GM19025 (cell line): ENCODE data around the gene THAP9.
"Not testable (repeated sequence)": the region's sequence is repeated elsewhere in the genome, so short reads cannot be mapped to it uniquely, and the experiment has no call there.

Experiments used
- ATAC-seq: cut with Tn5 transposase; IDR thresholded peaks from one replicate; pipeline ENCODE4 v1.9.1; 2021; ENCODE audit warnings: mild to moderate bottlenecking, low read depth, moderate library complexity; ENCODE audit not compliant: unreplicated experiment

Gene THAP9

DNA sequence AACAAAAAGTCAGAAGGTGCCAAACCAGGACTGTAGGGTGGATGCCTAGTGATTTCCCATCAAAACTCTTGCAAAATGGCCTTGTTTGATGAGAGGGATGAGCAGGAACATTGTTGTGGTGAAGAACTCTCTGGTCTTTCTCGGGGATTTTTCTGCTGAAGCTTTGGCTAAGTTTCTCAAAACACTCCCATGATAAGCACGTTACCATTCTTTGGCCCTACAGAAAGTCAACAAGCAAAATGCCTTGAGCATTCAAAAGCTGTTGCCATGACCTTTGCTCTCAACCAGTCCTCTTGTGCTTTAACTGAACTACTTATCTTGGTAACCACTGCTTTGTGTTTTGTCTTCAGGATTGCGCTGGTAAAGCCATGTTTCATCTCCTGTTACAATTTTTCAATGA is 6.6 kb upstream of the THAP9 start:
- ATAC-seq, result no peak

DNA sequence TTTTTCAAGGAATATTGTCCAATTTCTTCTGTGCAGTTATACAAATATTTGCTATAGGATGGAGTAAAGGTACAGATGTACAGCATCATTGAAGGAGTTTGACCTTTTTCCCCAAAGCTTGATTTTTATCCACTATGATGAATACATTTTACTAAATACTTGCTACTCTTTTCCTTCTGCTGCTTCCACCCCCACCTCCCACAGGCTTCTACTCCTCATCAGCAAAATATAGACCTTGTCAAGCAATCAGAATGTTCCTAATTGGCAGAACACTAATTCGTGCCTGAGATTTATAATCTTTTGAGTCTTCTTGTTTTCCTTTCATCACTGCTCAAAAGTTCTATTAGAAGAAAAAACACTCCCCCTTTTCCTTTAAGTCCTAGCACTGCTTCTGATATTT is 3.8 kb upstream of the THAP9 start:
- no peak for ATAC-seq

DNA sequence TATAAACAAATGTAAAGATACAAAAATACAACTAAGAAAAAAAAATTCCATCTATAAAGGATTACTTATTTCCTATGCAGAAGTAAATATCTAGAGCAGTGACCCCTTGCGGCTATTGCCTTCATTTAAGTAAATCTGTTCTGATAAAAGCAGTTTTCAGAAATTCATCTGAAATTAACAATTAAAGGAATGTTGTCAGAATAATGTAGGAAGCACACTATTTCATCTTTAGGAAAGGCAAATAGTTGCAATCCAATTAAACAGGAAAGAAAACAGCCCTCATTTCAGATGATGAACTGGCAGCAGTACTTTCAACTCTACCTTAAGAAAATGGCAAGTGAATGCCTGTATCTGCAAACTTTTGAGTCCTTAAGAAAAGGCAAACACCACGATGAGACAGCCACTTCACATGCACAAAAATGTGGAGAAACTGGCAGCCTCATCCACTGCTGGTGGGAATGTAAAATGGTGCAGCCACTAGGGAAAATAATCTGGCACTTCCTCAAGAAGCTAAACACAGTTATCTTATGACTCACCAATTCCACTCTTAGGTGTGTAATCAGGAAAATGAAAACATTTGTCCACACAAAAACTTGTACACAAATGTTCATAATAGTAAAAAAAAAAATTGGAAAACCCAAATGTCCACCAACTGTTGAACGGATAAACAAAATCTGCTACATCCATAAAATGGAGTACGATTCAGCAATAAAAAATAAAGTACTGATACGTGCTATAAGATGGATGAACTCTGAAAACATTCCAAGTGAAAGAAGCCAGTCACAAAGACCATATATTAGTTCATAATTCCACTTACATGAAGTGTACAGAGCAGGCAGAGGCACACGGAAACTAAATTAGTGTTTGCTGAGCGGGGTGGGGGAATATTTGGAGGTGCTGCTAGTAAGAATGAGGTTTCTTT is 2.0 kb upstream of the THAP9 start:
- ATAC-seq, result no peak

DNA sequence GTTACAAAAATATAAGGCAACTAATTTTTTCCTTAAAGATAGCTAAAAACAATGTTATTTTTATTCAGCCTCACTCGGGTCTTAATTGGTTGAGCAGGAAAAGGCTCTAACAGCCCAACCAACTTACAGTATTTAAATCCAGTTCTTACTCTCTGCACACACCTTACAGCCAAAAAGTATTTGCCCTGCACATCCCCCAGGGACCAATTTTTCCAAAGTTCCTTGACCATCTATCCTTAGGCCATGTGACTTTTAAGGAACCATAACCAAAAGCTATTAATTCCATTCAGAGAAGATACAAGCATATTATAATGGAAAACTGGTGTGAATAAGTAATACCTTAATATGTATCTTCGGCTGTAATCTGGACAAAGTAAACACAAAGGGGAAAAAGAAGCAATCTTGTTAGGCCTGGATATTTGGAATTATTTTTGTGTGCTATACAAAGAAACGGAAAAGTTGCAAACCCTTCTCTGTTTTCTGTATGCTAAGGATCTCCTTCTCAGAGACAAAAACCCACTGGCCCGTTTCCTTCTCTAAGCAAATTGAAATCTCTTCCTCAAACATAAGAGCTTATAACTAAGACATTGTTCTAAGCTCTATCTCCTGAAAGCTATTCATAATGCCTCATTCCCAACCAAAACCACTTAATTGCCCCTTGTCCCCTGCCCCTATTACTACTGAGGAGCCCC is 1.0 kb upstream of the THAP9 start:
- no peak for ATAC-seq

DNA sequence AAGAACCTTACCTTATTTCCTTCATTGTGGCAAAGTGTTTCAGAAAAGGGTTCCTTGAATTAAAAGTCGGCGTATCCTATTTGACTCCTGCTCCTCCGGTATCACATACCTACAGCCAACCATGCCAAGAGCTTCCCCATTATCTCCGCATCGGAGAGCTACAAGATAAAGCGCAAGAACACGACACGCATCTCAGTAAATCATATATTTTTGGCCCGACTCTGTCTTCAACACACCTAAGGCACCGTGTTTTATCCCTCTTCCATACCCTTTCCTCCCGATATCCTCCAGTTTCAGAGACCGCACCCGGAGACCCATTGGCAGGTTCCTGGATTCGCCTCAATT is 497 bp upstream of the THAP9 start:
- no peak for ATAC-seq

DNA sequence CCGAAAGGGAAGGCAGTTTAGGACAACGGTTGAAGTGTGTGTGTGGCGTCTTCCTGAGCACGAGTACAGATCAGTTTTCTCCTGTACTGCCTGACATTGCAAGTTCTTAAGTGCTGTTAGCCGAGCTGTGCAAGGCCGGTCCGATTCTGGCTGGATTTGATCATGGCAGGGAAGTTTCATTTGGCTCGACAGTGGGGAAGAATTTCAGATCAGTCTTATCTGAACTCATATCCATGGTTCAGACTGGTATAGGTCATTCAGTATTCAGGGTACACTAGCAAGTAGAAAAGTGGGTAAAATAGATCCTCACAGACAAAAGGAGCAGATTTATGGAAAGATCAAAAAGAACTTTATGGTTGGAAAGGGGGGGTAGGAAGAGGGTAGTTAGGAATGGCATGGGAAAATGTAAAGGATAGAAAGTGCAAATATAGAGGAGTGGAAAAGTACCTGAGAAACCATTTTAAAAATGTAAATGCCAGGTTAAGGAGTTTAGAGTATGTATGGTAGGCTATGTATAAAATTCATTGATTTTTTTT is 716 bp downstream of the THAP9 start:
- ATAC-seq, result no peak

DNA sequence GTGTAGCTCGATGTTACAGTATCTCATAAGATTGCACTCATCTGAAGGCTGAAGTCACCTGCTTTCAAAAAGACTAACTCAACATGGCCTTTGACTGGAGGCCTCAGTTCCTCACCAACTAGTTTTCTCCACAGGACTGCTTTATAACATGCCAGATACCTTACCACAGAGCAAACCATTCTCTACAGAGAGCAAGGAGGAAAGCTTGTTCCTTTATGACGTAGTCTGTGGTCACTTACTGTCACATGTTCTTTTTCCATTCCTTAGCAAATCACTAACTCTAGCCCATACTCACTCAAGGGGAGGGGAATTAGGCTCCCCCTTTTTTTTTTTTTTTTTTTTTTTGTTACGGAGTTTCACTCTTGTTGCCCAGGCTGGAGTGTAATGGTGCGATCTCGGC is 3.2 kb downstream of the THAP9 start:
- ATAC-seq, result no peak

DNA sequence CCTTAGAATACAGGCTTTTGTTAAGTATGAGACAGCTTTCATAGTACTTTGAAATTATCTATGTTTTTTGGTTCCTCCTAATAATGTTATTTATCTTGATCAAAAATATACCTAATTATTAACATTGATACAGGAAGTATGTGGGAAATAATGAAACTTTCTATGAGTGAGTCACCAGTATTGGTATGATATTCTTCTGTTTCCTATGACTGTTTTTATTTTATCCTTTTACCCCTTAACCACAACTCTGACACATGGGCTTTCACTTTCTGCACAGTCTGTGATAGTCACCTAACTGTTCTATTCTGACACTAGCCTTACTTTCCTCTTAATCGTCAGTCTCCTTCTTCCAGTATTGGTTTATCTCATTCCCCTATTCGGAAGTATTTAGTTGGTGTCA is 4.7 kb downstream of the THAP9 start:
- ATAC-seq, result peak; percentile 33

DNA sequence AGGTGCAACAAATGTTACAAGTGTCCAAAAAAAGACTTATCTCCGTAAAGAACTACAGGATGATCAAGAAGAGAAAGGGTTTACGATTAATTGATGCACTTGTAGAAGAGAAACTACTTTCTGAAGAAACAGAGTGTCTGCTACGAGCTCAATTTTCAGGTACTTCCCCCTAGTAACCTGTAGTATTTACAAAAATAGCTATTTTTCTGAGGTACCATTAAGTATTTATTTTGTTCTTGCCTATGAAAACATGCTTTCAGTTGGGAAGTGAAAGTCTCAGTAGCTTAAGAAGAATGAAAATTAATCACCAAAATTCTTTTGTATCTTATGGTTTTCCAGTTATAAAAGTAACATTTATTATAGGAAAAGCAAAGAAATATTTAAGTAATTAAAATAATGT is 5.9 kb downstream of the THAP9 start:
- ATAC-seq, result no peak

DNA sequence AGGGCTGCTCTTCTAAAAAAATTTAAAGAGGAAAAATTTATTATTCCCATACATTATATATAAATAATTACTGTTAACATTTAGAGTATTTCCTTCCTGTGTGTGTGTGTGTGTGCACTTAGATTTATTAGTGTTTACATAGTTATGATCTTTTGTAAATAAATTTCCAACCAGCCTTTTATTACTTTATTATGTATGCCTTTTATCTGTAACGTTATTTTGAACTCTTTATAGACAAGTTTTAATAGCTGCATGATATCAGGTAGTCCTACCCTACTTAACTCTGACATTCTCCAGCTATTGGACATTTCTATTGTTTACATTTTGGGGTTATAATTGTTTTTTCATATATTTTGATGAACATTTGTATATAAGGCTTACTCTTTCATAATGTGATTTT is 8.8 kb downstream of the THAP9 start:
- no peak for ATAC-seq

DNA sequence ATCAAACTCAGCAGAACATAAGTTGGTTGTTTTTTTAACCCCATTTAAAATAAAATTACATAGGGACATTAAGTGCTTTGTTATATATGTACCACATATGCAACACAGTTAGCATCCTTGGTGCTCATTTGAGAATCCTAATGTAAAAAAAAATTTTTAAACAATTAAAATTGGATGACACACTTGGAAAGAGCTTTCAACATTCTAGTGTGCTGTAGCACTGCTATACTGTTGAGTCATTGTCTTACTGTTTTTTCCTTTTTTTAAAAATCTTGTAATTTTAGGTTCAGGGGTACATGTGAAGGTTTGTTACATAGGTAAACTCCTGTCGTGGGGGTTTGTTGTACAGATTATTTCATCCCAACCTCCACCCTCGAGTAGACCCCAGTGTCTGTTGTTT is 12.8 kb downstream of the THAP9 start:
- ATAC-seq, result no peak

DNA sequence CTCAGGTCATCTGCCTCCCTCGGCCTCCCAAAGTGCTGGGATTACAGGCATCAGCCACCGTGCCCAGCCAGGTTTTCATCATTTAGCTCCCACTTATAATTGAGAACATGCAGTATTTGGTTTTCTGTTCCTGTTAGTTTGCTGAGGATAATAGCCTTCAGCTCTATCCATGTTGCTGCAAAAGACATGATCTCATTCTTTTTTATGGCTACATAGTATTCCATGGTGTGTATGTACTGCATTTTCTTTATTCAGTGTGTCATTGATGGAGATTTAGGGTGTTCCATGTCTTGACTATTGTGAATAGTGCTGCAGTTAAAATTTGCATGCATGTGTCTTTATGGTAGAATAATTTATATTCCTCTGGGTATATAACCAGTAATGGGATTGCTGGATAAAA is 13.4 kb downstream of the THAP9 start:
- not testable (repeated sequence) for ATAC-seq

DNA sequence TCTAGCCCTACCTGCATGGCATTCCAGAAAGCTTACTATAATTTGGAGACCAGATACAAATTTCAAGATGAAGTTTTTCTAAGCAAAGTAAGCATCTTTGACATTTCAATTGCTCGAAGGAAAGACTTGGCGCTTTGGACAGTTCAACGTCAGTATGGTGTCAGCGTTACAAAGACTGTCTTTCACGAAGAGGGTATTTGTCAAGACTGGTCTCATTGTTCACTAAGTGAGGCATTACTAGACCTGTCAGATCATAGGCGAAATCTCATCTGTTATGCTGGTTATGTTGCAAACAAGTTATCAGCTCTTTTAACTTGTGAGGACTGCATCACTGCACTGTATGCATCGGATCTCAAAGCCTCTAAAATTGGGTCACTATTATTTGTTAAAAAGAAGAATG is 17.6 kb downstream of the THAP9 start:
- ATAC-seq, result no peak

DNA sequence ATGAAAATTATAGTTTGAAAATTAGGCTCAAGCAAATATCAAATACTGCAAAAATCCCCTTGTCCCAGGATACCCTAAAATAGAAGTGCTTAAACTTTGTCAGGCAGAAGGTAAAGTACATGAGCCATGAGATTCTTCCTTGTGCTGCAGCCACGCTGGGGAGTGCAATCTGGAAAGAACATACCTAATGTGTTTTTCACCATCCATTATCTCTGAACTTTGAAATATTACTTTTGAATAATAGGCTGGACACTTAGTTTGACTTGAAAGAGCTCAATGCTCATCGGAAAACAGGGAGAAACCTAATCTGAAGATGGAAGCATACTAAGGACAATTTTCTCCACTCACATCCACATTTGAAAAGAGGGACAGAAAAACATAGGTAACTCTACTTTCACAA is 18.9 kb downstream of the THAP9 start:
- ATAC-seq, result no peak

DNA sequence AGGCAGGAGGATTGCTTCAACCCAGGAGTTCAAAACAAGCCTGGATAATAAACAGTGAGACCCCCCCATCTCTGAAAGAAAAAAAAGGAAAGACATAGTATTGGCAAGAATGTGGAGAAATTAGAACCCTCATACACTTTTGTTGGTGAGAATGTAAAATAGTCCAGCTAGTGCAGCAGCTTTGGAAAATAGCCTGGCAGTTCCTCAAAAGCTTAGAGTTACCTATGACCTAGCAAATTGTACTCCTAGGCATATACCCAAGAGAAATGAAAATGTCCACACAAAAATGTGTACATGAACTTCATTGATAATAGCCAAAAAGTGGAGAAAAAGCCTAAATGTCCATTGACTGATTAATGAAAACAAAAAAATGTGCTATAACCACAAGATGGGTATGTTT is 21.3 kb downstream of the THAP9 start:
- ATAC-seq, result no peak

DNA sequence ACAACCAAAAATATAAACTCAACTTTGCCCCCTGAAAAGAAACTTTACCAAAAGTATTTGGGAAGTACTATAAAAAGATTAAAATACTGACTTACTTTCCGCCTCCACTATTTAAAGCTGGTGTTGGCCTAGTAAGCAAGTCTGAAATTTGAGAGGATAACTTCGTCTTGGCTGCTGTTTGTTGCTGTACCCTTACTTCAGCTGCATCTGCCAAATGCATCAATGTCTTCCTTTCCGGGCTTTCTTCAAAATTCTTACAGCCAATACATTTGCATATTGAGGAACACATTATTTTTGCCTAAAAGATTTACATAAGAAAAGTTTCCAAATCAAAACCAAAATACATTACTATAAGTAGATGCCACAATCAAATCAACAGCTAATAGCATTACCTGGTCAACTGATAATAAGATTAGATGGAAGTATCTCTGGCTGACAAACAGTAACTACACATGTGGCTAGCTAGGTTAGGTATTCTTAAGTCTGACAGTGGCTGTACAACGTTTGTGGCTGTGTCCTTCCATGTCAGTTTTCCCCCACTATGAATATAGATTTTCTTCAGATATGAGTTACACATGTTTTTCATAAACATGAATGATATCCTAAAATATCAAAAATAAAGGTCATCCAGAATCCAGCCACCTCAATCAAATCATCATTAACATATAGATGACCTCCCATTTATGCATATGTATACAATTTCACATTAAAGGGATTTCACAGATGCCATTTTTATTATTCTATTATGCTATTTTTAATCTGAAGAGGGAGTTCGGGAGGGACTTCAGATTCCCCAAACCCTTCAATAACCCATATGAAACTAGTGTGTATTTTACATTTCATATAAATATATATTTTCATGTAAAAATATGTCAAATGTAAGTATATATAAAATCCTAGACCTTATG is 30.6 kb downstream of the THAP9 start:
- no peak for ATAC-seq

DNA sequence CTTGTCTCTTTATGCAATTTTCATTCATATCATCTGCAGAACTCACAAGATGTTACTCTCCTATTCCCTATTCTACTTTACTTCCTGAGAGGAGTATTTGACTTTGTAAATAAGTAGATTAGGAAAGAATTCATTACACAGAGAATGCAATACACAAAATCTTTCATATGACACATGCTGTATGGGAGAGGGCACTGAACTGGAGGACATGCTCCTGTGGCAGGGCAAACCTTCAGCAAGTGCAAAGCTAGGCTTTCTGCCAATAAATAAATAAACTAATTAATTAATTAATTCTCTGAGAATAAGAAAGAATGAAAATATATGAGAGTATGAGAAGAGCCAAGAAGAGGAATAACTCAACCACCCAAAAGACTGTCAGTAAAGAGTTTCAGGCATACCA is 33.9 kb downstream of the THAP9 start:
- no peak for ATAC-seq

DNA sequence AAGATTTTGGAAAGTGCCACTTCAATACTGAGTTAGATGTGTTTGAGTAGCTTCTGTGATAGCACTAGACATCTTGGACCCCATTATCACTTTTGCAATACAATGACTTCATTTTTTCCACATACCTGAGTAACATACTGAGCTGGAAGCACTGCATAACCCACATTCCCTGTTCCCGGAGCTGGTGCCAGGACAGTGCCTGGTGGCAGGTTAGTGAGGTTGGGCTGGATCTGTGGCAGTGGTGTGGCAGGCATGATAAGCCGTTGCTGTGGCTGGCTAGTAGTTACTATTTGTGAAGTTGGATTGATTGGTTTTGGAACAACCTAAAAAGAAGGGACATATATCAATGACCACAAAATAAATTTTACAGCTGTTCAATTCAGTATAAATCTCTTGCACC is 38.9 kb downstream of the THAP9 start:
- no peak for ATAC-seq

DNA sequence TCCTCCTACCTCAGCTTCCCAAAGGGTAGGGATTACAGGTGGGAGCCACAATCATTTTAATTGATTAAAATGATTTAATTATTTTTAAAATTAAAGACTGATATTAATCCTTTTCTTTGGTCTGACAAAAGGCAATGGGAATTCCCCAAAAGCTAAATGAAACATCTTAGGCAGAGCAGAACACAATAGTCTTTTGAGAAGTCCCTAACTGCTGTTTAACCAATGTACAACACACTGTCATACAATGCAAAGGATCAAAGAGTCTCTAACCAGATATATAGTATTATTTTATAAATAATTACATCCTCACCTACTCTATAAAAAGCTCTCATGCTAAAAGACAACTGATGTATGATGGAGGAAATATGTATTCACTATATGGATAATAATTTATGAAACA is 47.0 kb downstream of the THAP9 start:
- ATAC-seq, result no peak

DNA sequence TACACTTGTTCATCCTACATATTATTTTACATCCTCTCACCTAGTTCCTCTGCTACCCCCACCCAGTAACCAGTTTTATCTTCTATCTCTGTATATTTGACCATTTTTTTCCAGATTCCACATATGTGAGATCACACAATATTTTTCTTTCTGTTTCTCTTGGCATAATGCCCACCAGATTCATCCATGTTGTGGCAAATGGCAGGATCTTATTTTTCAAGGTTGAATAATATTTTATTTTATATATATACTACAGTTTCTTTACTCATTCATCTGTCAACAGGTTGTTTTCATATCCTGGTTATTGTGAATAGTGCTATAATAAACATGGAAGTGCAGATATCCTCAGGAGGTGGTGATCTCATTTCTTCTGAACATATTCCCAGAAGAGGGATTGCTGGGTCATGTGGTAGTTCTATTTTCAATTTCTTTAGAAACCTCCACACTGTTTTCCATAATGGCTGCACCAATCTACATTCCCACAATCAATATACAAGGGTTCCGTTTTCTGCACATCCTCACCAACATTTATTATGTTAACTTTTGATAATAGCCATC is 48.2 kb downstream of the THAP9 start:
- no peak for ATAC-seq

DNA sequence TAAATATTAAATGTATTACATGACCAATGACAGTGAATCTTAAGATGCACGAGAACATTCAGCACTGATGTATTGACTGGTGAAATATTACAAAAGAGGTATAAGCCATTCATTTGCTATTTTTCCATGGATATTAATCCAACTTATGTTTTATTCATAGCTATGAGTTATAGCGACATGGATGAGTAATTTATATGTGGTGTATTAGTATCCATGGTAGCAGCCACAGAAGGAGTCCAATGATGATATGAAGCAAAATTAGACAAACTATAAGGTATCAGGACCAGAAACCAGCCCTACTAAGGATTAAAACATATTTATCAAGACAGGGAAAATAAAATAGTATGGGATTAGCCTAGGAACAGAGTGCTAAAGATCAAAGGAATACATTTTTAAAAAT is 50.7 kb downstream of the THAP9 start:
- no peak for ATAC-seq
